OCI-LY7 (cell line): ENCODE results near the gene MFGE8. TPM values are rescaled to one million over a fixed set of nuclear protein-coding genes. Genes with fewer than 3 reads are reported as not detected.
A peak's percentile ranks its signal among the peaks of the same experiment; 100 is the strongest.

Experiments
- BruUV-seq: library from RNA; stranded (reverse); fragments of 400-500 nt; replicated peaks from 2 replicates; lab custom pipeline; 2021; lab: Mats Ljungman, UMichigan
- CTCF ChIA-PET: fragments of 300-600 bp; sonication (Branson Sonifier 250); formaldehyde crosslinking; loops from one replicate; lab custom pipeline; 2022; ENCODE audit warnings: antibody characterized with exemption; ENCODE audit not compliant: unreplicated experiment; lab: Charles Lee
- POLR2A ChIA-PET: fragments of 300-600 bp; sonication (Branson Sonifier 250); formaldehyde crosslinking; loops from one replicate; lab custom pipeline; 2022; ENCODE audit warnings: antibody characterized with exemption; lab: Charles Lee
- DNase-seq: peaks from one replicate; pipeline ENCODE4 v3.0.0-alpha.2; 2015; ENCODE audit warnings: low spot score
- H2AFZ ChIP-seq: fragments of 200-600 bp; sonication (generic), shearing (Covaris generic); 2 replicates; pipeline ENCODE4 v1.6.1; 2014; ENCODE audit warnings: mild to moderate bottlenecking, antibody characterized with exemption, low read length, moderate library complexity
- H3K27ac ChIP-seq: fragments of 200-600 bp; sonication (generic); 2 replicates; pipeline ENCODE4 v1.5.1; 2014; ENCODE audit warnings: mixed run types, low read depth, mild to moderate bottlenecking, moderate library complexity, low read length, inconsistent platforms; ENCODE audit not compliant: poor library complexity, severe bottlenecking
- H3K36me3 ChIP-seq: fragments of 200-600 bp; sonication (generic); 2 replicates; pipeline ENCODE4 v1.6.1; 2014; ENCODE audit warnings: mild to moderate bottlenecking, antibody characterized with exemption, low read length, moderate library complexity, mixed read lengths; ENCODE audit not compliant: insufficient read depth
- H3K4me1 ChIP-seq: fragments of 200-600 bp; sonication (generic); 2 replicates; pipeline ENCODE4 v1.5.1; 2014; ENCODE audit warnings: mild to moderate bottlenecking, low read length; ENCODE audit not compliant: insufficient read depth, poor library complexity, severe bottlenecking
- H3K4me2 ChIP-seq: fragments of 200-600 bp; sonication (generic); 2 replicates; pipeline ENCODE4 v1.6.1; 2014; ENCODE audit warnings: mild to moderate bottlenecking, low read length
- H3K4me3 ChIP-seq: fragments of 200-600 bp; sonication (generic); 2 replicates; pipeline ENCODE4 v1.5.1; 2014; ENCODE audit warnings: mild to moderate bottlenecking, low read depth, low read length; ENCODE audit not compliant: poor library complexity, severe bottlenecking
- H3K79me2 ChIP-seq: fragments of 200-600 bp; sonication (generic); 2 replicates; pipeline ENCODE4 v1.6.1; 2016; ENCODE audit warnings: low read depth, mild to moderate bottlenecking, low read length, moderate library complexity, mixed read lengths; ENCODE audit not compliant: insufficient read depth
- H3K9me2 ChIP-seq: fragments of 200-600 bp; sonication (generic); 2 replicates; pipeline ENCODE4 v1.6.1; 2016; ENCODE audit warnings: mild to moderate bottlenecking, low read length, mixed read lengths; ENCODE audit not compliant: insufficient read depth
- H3K9me3 ChIP-seq: fragments of 200-600 bp; sonication (generic); 2 replicates; pipeline ENCODE4 v1.6.1; 2014; ENCODE audit warnings: mild to moderate bottlenecking, mixed run types, low read length, mixed read lengths
- H4K20me1 ChIP-seq: fragments of 200-600 bp; sonication (generic); 2 replicates; pipeline ENCODE4 v1.6.1; 2014; ENCODE audit warnings: mild to moderate bottlenecking, antibody characterized with exemption, low read length, moderate library complexity, mixed read lengths; ENCODE audit not compliant: insufficient read depth
- CTCF ChIP-seq: fragments of 200-600 bp; sonication (generic); conservative IDR thresholded peaks from 2 replicates; pipeline ENCODE4 v1.5.1; 2014; ENCODE audit warnings: mild to moderate bottlenecking, antibody characterized with exemption, low read length, moderate library complexity, mixed read lengths
- EZH2phosphoT487 ChIP-seq: fragments of 200-600 bp; sonication (generic); IDR thresholded peaks from 2 replicates; pipeline ENCODE4 v1.6.1; 2018; ENCODE audit warnings: low read depth, borderline replicate concordance, mild to moderate bottlenecking, mixed run types, antibody characterized with exemption, low read length, moderate library complexity, mixed read lengths
- intact Hi-C: fragments of 100-400 bp; cut with micrococcal nuclease; formaldehyde crosslinking; loops from one replicate; pipeline ENCODE4 v1.10.0; 2022; ENCODE audit not compliant: unreplicated experiment
- total RNA-seq, 2 experiments: library from RNA; depleted of rRNA in 1 of 2; stranded (reverse); fragments of >200 nt in 1 of 2; shearing (Covaris generic) in 1 of 2; gene quantifications; 2 replicates each; pipeline ENCODE4 v1.2.3, GENCODE V29; 2014 to 2022

Gene MFGE8
- total RNA-seq, 2 experiments from 2014 or later = 11.8 to 70.4 TPM

- peak overlapping the region; percentile 69 for H3K4me2 ChIP-seq
These were observed 631 bp upstream of the MFGE8 start for GRCh38 chr15:88913850-88914169.

GRCh38 chr15:88912500-88912921 lies 668 bp downstream of the MFGE8 start:
- POLR2A ChIA-PET = no interaction called here
- Histone ChIP-seq H3K9me3 (no peaks in the 10 kb centered on the region), H3K36me3 (no peaks in the 10 kb centered on the region), H3K9me2 (no peaks in the 10 kb centered on the region), H3K4me3 (peak overlapping the region; percentile 72), H2AFZ (peak overlapping the region; percentile 95), H3K79me2 (no peaks in the 10 kb centered on the region), H3K27ac (no peak overlapping the region), H3K4me1 (peaks cover 8% of the 10 kb centered on the region), H3K4me2 (peak overlapping the region; percentile 69), H4K20me1 (no peaks in the 10 kb centered on the region)
- DNase-seq = no peak
- no TSS peak for BruUV-seq
- intact Hi-C loops = loop anchor here (5.0 kb wide), 1 partner anchor 175 kb away; the partner anchor contains the start of gene ABHD2
- CTCF ChIA-PET = no interaction called here
- no peak for TF ChIP-seq CTCF
- no peak for TF ChIP-seq EZH2phosphoT487

More at GRCh38 chr15:88913850-88914169, 631 bp upstream of the MFGE8 start:
- intact Hi-C loops = loop anchor here (5.0 kb wide), 1 partner anchor 173 kb away; the partner anchor contains the start of gene ABHD2
- no peak for DNase-seq
- POLR2A ChIA-PET = interaction anchor here (0.6 kb wide), 1 partner anchor 80 kb away, joined by 5 read pairs; no protein-coding TSS in a partner anchor
- no peaks in the 10 kb centered on the region for H3K79me2 ChIP-seq
- H3K27ac ChIP-seq = peak overlapping the region; percentile 34
- H3K9me2 ChIP-seq = no peaks in the 10 kb centered on the region
- peaks cover 8% of the 10 kb centered on the region for H3K4me1 ChIP-seq
- no peaks in the 10 kb centered on the region for H3K36me3 ChIP-seq
- CTCF ChIA-PET = no interaction called here
- peak overlapping the region; percentile 72 for H3K4me3 ChIP-seq
- TF ChIP-seq EZH2phosphoT487 = no peak
- no peak for TF ChIP-seq CTCF
- no peaks in the 10 kb centered on the region for H3K9me3 ChIP-seq
- peak overlapping the region; percentile 95 for H2AFZ ChIP-seq
- no peaks in the 10 kb centered on the region for H4K20me1 ChIP-seq
- BruUV-seq = TSS peak; percentile 82

GRCh38 chr15:88911766-88912118 lies 1.4 kb downstream of the MFGE8 start:
- Histone ChIP-seq H3K4me2 (no peak overlapping the region), H3K9me3 (no peaks in the 10 kb centered on the region), H3K36me3 (no peaks in the 10 kb centered on the region), H4K20me1 (no peaks in the 10 kb centered on the region), H3K4me3 (no peak overlapping the region), H3K27ac (no peak overlapping the region), H3K9me2 (no peaks in the 10 kb centered on the region), H3K79me2 (no peaks in the 10 kb centered on the region), H2AFZ (no peak overlapping the region), H3K4me1 (peaks cover 8% of the 10 kb centered on the region)
- POLR2A ChIA-PET = interaction anchor here (0.6 kb wide), 1 partner anchor 266 kb away, joined by 3 read pairs; no protein-coding TSS in a partner anchor
- CTCF ChIA-PET = no interaction called here
- BruUV-seq = no TSS peak
- DNase-seq = no peak
- no peak for TF ChIP-seq EZH2phosphoT487
- TF ChIP-seq CTCF = no peak
- intact Hi-C loops = loop anchor here (5.0 kb wide), 1 partner anchor 176 kb away; the partner anchor contains the start of gene ABHD2
